Stimulated activated CD8-positive, alpha-beta memory T cell treated with anti-CD3 and anti-CD28 coated beads, Interleukin-15, amount 100 ng/mL, for 48 hours (primary cell): Measurements from ENCODE around the gene CHD5.
"Not testable (repeated sequence)": the region's sequence is repeated elsewhere in the genome, so short reads cannot be mapped to it uniquely, and the experiment has no call there.

Experiments
- DNase-seq, 2 donors: peaks; one replicate each; pipeline ENCODE4 v3.0.0-alpha.2; 2020; ENCODE audit warnings: low read depth in 2 of 2

CHD5 gene

DNA sequence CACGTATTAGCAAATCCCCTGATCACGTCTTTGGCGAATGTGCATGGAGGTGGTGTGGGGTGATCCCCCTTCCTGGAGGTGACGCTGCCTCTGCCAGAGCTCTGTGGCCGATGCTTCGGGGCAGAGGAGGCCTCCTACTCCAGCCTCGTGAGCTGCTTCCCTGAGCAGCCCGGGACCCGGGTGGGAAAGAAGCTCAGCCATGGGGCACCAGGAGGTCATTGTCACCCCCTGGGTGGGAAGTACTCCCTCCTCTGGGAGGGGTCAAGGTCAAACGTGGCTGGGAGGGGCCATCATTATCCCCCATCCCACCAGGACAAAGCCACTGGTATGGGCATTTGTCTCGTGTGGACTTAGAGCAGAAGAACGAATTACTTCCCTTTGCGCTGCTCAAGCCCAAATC is 93.8 kb downstream of the CHD5 start:
- no peak for DNase-seq

DNA sequence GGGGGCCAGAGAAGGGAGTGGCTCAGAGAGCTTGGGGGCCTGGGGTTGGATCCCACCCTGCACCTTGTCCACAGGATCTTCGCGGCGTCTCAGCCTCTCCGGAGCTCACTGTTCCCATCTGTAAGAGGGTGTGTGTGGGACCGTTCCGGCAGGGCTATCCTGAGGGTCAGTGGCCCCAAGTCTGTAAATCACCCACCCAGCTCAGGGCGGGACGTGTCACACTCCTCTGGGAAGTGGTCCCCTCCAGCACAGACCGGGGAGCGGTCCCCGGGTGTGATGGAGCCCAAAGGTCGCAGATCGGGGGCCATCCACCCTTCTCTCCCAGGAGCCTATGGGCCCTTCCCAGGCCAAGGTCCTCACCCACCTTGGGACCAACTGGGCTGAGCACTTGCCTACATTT is 94.5 kb downstream of the CHD5 start:
- DNase-seq, result no peak

DNA sequence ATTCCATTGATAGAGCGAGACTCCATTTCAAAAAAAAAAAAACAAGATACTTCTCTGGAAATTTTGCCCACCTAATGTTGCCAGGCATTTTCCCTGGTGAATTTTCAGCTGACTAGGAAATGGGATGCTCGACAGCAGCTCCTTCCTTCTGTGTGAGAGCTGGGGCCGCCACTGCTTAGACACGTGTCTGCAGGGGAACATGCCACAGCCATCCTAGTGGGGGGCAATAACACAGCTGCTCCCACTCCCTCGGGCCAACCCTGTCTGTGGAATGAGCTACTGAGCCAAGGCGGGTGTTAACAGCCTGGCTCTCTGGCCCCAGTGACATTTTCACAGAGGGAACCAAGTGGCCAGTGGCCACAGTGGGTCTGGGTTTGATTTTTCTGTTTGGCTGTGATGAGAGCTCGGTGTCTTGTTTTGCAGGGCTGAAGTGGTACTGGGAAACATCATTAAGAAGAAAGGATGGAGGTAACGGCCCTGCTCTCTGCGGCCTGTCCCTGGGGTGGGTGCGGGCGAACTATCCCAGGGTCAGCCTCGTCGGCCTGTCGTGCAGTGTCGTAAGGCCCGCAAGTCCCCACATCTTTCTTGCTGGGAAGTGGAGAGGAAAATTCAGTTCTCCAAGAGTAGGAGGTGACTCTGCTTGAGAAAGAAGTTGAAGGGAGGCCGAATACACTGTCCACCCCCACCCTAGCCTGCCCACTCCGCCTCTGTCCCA is 95.2 kb downstream of the CHD5 start:
- DNase-seq, result no peak

DNA sequence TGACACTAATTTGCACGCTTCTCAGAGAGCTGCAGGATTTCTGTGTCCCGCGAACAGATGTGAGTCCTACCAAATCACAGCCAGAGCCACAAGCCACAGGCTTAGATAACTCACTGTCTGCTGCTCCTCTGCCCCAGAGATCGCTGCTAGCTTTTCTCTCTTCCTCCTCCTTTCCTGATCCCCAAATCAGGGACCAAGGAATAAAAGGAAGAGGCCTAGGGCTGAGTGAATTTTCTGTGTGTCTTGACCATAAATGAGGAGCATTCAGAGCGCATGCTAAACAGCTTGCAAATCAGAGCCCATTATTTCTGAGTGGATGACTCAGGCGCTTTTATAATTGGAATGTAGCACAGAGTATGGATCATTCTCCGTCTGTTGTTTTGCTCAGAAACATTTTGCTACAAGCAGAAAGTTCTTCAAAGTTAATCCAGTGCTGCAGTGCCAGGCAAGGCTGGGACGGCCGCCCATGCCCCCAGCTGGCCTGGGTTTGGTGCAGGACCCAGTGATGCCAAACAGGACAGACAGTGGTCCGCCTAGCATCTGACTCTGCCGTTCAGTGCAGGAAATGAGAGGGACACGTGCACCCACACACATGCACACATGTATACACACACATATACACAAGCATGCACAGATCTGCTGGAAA is 96.2 kb downstream of the CHD5 start:
- DNase-seq, result no peak

DNA sequence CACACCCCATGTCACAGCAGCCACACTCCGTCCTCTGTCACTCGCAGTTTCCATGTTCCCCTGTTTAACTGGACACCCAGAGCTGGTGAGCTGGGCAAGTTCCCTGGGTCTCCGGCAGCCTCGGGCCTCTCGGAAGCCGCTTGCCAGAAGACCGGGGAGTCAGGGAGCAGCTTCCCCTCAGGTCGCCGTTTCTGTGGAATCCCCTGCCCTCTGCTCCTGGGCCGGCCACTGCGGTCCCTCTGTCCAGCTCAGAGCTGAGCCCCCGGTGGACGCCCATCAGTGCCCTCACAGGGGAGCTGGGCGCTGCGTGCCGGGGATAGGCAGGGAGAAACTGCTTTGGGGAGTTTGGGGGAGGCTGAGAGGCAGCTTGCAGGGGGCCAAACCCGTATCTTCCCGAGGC is 96.7 kb downstream of the CHD5 start:
- DNase-seq, result no peak

DNA sequence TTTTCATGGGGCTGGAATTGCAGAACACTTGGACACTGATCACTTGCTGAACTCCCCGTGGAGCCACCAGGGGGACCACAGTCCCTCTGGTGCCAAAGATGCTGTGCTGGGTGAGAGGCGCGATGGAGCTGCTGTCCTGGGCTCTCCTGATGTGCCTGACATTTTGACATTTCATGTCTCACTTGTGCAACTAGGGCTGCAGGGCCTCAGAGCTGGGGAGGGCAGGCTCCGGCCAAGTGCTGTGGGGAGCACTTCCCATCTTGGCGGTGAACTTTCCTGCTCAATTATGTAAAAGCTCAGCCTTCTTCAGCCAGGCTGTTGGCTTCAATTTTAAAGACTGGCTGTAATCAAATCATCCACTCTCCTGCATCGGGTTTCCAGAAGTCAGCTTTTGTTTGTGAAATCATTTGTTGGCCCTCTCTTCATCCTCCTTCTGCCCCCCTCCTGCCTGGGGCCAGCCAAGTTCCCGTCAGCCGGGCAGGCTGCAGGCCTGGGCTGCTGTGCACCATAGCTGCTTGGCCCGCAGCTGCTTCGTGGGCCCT is 97.6 kb downstream of the CHD5 start:
- DNase-seq, result no peak

DNA sequence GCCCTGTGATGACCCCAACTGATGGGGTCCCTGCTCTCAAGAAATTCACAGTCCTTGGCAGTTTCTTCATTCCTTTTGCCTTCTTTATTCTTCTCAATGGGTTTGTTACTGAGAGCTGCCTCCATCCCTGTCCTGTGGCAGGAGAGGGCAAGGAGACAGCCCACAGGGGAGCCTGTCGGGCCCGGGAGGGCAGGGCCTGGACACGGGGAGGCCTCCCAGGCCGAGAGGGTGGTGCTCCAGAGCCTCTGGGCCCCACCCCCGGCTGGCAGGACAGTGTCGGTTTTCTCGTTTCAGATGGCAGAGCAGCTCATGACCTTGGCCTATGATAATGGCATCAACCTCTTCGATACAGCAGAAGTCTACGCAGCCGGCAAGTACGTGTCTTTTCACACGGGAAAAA is 98.2 kb downstream of the CHD5 start:
- no peak for DNase-seq

DNA sequence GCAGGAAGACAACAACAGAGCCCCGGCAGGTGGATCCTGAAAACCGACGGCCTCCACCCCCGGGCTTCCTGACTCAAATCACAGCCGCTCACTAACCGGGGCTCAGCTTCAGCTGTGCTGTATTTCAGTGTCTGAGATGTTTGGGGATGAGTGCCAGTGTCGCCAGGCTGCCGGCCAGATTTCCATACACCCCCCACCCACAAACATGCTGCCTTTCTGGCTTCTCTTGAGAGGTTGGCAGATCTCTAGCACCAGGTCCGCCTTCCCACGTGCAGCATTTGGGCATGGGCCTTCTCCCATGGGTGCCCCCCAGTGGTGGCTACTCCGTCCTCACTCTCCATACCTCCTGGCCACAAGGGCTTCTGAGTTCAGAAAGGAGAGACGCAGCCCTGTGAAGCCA is 99.7 kb downstream of the CHD5 start:
- DNase-seq, result no peak

DNA sequence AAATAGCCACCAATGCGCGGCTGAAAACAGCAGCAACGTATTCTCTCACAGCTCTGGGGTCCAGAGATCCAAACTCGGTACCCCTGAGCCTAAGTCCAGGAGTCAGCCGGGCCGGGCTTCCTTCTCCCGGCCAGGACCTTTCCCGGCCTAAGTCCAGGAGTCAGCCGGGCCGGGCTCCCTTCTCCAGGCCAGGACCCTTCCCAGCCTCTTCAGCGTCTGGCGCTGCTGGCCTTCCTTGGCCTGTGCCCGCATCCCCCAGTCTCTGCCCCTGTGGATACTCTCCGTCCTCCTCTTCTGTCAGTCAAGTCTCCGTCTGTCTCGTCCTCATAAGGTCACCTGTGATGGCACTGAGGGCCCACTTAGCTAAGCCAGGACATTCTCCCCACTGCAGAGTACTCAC is 102.2 kb downstream of the CHD5 start:
- no peak for DNase-seq

DNA sequence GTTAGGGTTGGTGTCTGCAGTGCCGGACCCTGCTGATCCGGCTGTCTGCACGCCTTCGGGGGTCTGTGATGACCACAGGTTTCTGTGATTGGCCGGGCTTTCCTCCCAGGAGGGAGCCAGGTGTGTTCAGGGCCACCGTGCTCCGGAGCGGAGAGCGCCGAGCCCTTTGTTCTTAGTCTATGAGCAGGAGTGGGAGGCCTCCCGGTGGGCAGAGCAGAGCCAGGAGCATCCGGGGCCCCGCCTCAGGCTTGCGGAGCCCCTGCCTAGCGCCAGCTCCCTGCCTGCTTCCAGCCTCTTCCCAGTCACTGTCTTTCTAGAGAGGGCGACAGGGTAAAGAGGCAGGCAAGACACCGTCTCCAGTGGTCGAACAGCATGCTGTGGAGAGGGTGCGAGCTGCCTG is 102.6 kb downstream of the CHD5 start:
- DNase-seq, result no peak

DNA sequence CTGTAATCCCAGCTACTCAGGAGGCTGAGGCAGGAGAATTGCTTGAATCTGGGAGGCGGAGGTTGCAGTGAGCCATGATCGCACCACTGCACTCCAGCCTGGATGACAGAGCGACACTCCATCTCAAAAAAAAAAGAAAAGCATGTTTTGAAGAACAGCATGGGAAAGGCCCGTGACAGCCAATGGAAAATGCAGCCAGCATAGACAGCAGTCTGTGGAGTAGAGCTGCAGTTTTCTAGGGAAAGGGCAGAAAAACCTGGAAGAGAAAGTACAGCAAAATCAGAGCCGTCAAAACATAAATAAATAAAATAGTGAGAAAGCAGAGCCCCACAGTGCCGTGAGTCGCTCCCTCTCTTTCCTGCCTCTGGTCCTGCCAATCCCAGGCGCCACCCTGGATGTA is 103.1 kb downstream of the CHD5 start:
- DNase-seq, result not testable (repeated sequence)

DNA sequence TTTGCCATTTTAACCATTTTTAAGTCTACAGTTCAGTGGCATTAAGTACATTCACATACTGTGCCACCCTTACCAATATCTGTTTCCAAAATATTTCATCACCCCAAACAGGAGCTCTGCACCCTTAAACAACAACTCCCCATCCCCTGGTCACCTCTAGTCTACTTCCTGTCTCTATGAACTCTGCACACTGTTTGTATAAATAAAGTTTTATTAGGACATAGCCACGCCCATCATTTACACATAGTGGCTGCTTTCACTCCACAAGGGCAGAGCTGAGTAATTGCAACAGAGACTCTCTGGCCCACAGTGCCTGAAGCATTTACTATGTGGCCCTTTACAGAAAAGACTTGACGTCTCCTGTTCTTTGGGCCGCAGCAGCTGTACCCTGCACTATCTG is 104.4 kb downstream of the CHD5 start:
- DNase-seq, result no peak

DNA sequence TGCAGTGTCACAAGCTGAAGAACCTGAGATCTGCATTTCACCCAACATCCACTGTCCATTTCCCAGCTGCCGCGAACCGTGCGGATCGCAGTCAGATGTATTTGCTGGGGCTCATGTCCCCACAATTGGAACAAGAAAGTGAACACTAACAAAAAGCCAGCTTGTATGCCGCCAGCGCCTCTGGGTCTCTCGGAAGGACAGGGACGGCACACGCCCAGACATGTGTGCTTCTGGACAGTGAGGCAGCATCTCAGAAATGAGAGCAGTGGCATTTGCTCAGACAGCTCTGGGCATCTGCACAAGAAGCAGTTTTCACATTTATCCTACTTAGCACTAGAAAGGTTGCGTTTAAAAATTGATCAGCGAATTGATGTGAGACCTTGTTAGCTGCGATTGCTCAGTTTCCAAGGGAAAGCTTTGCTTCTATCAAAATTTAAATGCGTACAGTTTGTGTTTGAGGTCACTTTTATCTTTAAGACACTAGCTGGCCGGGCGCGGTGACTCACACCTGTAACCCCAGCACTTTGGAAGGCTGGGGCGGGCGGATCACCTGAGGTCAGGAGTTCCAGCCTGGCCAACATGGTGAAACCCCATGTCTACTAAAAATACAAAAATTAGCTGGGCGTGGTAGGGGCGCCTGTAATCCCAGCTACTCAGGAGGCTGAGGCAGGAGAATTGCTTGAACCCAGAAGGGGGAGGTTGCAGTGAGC is 105.8 kb downstream of the CHD5 start:
- no peak for DNase-seq

DNA sequence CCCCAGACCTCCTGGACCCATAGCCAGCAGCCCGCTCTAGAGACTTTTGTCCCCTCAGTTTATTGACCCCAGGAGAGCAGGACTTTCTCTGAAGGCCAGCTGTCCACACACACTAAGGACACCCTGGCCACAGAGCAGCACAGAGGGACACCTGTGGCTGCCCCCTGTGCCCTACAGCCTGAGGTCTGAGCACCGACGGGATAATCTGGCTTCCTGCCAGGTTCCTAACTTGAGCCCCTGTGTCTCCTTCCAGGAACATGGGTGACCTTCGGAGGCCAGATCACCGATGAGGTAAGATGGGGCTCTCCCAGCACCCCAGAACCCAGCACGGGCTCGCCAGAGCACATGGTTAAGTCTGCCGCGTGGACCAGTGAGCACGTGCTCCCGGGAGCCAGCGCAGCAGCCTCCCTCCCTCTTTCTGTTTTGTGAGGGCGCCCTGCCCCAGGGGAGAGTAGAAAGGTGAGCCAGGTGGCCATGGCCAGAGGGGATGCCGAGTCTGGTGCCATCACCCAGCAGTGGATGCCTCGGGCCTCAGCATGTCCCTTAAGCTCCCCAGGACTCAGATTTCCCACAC is 106.6 kb downstream of the CHD5 start:
- no peak for DNase-seq

DNA sequence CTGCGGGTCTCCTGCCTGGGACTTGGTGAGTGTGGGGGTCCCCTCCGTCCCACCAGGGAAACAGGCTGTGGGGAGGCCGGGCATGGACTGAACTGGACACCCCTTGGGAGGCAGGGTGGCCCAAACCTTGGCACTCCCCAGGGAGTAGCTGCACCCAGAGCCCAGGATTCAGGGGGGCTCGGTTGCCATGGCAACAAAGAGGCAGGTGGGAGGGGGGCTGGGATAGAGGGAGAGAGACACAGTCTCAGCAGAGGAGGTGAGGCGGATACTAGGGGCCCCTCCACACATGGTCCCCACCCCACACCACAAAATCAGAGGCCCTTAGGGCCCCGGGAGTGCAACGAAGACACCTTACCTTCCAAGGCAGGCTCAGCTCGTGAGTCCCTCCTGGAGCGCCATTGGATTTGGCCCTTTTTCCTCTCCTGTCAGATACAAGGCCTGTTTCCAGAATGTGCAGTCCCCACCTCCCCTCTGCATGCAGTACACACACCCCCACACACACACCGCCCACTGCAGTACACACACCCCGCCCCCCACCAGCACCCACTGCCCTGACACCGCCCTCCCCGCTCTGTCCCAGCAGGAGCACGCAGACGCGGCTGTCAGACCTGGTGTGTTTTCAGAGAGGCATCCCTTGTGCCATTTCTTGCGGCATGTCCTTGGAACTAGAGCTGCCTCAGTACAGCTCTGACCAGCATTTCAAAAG is 107.2 kb downstream of the CHD5 start:
- no peak for DNase-seq

DNA sequence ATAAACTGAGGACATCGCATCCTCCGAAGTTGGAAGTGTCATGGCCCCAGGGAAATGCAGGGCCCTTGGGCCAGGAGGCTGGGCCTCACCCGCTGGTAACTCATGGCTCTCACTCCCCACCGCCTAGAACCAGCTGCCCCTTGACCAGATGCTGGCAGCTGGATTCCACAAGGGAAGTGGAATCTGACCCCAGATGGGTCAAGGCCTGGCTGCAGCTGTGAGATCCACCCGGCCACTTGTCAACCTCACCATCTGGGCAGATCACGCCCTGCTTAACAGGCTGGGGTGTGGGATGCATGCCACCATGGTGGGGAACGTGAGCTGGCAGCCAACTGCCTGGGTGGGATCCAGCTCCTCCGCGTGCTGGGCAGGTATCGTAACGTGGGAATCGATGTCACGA is 108.9 kb downstream of the CHD5 start:
- no peak for DNase-seq

DNA sequence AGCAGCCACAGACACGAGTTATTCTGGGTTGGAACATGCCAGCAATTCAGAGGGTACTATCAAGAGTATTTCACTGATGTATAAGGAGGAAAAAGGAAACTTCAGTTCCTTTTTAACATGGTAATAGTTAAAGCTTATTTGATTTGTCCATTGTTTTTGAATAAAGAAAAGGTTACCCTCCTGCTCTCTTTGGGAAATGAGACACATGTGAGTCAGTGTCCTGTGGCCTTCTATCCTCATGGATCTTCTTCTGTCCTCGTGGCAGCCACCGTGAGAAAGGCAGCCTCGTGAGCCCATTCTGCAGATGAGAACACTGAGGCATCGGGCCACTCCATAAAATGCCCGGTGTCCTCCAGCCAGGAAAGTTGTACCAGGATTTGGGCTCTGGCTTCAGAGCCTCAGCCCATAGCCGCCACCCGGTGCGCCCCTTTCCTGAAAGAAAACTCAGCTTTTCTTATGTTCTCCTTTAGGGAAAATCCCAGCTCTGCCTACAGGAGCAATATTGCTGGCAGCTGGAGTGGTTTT is 109.6 kb downstream of the CHD5 start:
- no peak for DNase-seq

DNA sequence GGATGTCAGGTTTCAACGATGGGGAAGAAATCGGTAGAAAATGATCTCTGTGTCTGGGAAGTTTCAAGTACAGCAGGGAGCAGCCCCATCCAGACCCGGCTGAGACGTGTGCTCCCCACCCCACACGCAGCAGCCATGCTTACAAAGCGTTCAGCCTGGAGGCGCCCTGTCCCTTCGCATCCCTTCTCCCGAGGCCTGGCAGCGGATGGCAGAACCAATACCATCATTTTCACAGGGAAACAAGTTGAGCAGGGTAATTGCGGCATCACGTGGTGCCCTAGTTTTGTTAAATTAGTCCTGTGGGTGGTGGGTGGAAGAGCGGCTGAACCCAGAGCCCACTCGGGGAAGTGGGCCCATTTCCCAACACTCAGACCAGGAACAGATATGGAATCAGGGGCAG is 110.5 kb downstream of the CHD5 start:
- DNase-seq, result no peak

DNA sequence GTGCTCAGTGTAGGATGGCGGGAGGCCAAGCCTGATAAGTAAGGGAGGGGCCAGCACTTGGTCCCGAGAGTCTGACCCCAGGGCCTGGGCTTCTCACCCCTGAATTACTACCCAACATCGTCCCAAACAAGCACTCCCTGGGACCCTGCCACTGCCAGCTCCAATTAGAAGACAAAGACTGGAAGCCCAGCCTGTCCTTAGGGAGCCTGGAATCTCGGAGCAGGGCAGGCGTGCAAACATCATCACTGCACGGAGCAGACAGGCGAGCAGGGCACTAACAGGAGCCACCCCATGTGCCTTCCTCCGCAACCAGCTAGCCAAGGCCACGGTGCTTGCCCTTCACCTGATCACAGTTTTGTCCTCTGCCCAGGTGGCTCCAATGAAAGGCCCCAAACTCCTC is 111.2 kb downstream of the CHD5 start:
- no peak for DNase-seq

DNA sequence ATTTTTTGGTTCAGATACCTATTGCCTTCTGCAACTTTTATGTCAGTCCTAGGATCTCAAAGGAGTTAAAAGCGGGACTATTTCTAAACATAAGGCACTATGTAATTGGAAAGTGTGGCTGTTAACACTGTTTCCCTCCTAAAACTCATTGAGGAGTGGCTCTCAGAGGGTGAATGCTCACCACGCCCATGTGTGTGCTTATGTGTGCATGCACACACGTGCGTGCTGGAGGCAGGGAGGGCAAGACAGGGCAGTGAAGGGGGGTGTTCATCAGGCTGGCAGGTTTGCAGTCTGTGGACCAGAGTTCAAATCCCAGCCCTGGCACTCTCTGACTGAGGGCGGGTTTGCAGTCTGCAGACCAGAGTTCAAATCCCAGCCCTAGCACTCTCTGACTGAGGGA is 112.0 kb downstream of the CHD5 start:
- DNase-seq, result no peak

DNA sequence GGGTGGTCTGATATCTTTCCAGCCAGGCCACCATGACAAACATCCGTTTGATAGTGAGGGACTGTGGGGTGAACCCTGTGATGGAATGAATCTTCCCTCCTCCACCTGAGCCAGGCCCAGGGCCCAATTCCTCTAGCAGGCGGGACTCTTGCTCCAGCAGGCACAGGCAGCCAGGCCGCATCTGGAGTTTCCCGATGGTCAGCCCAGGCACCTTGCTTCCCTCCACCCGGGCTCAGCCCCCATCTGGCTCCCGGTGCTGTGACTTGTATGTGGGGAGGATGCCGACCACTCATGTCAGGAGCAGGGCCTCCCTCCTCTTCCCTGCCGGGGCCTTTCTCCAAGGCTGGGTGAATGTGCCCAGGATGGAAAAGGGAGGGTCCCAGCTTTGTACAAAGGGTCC is 113.4 kb downstream of the CHD5 start:
- no peak for DNase-seq
